Iris pigment epithelial cell (primary cell): ENCODE data around the gene NANP.
"Not testable (repeated sequence)": the region's sequence is repeated elsewhere in the genome, so short reads cannot be mapped to it uniquely, and the experiment has no call there.

Experiments used
- DNase-seq: peaks from one replicate; pipeline ENCODE4 v3.0.0-alpha.2; 2011; ENCODE audit warnings: low read depth

The NANP gene

DNA sequence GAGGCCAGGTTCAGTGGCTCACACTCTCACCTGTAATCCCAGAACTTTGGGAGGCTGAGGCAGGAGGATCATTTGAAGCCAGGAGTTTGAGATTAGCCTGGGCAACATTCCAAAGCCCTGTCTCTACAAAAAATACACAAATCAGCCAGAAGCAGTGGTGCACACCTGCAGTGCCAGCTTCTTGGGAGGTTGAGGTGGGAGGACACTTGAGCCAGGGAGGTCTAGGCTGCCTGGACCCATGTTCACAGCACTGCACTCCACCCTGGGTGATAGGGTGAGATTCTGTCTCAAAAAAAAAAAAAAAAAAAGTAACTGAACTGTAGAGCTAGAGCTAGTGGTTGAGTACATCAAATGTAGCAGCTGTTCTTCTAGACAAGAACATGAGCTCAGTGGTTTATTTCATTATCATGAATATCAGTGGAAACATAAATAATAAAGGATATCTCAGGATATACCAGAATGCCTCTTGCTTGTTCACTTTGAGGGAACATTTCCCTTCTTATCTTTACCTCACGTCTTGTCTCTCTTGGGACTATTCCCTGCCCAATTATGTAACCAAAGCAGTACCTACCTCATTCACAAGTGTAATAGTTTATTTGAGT, 17.6 kb downstream of the NANP start:
- DNase-seq, result no peak

DNA sequence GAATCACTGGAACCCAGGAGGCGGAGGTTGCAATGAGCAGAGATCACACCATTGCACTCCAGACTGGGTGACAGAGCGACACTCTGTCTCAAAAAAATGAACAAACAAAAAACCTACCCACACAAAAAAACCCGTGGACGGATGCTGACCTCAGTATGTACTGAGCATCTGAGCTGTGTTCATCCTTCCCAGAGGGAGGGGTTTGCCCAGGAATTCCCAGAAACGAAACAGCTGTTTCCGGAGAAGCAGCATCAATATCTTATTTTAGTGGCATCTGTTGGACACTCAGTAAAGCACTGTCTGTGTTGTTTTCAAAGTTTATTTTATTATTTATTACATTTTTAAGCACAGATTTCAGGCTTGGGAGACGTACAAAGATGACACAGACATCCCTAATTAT, 18.7 kb downstream of the NANP start:
- DNase-seq, result no peak

- no peak for DNase-seq
These were observed 19.2 kb downstream of the NANP start for GRCh38 chr20:25604611-25605010.

- DNase-seq, result not testable (repeated sequence)
These were observed 20.9 kb downstream of the NANP start for GRCh38 chr20:25602914-25603309.

DNA sequence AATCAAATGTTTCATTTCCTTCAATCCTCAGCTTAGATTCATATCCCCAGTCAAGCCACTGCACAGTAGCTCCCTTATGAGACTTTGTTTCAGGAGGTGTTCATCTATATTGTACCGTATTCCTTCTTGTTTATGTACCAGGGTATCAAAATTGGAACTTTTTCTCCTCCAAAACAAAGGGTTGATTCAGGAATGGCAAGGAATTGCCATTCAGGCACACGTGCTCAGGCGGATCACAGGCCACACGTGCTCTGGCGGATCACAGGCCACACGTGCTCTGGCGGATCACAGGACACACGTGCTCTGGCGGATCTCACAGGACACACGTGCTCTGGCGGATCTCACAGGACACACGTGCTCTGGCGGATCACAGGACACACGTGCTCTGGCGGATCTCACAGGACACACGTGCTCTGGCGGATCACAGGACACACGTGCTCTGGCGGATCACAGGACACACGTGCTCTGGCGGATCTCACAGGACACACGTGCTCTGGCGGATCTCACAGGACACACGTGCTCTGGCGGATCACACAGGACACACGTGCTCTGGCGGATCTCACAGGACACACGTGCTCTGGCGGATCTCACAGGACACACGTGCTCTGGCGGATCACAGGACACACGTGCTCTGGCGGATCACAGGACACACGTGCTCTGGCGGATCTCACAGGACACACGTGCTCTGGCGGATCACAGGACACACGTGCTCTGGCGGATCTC, 21.5 kb downstream of the NANP start:
- DNase-seq, result not testable (repeated sequence)

GRCh38 chr20:25601659-25602058, 22.2 kb downstream of the NANP start:
- no peak for DNase-seq

GRCh38 chr20:25600632-25601031, 23.2 kb downstream of the NANP start:
- peak; percentile 40 for DNase-seq

DNA sequence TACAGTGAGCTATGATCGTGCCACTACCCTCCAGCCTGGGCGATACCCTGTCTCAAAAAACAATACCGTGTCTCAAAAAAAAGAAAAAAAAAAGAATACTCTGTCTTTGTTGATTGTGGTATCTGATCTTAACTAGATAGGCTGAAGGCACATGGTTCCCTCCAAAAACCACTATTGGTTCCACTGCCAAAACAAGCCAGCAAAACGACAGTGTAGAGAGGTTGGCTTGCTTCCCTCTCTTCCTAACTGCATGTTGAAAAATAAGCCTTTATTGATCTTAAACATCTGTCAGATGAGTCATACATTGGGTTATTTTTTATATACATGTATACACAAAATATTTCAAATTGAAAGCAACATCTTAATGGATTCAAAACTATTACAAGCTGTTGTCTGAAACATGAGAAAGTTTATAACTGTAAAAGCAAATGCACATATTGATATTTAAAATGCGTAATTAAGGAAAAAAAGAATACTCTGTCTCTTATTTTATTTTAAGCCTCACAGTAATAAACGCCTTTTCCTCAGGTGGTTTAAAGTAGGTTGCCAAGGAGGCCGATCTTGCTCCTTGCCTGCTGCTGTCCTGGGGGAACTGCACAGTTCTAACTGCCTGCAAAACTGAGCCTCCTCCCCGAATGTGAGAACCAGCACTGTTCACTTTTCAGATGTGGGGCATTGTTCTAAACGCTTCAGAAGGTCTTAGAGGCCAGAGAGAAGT, 31.5 kb downstream of the NANP start:
- DNase-seq, result no peak

DNA sequence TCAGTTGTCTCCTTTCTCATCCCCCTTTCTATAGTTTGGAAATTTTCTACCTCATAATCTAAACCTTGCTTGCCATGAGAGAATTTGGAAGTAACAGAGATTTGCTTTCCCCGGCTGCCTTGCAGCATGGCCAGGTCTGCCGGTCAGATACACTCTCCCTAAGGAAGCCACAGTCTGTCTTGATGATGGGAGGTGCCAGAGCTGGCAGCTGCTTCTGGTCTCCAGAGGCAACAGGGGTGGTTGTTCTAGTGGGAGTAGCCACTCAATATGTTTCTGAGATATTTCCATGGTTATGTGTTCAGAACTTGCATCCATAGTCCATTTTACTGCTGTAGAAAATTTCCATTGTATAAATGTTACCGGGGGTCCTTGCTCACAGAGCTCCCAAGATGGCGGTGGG, 33.0 kb downstream of the NANP start:
- not testable (repeated sequence) for DNase-seq

GRCh38 chr20:25588491-25588890, 35.3 kb downstream of the NANP start:
- no peak for DNase-seq

- no peak for DNase-seq
These were observed 36.3 kb downstream of the NANP start for GRCh38 chr20:25587536-25587935.

- peak; percentile 27 for DNase-seq
These were observed 36.9 kb downstream of the NANP start for GRCh38 chr20:25586877-25587276.

DNA sequence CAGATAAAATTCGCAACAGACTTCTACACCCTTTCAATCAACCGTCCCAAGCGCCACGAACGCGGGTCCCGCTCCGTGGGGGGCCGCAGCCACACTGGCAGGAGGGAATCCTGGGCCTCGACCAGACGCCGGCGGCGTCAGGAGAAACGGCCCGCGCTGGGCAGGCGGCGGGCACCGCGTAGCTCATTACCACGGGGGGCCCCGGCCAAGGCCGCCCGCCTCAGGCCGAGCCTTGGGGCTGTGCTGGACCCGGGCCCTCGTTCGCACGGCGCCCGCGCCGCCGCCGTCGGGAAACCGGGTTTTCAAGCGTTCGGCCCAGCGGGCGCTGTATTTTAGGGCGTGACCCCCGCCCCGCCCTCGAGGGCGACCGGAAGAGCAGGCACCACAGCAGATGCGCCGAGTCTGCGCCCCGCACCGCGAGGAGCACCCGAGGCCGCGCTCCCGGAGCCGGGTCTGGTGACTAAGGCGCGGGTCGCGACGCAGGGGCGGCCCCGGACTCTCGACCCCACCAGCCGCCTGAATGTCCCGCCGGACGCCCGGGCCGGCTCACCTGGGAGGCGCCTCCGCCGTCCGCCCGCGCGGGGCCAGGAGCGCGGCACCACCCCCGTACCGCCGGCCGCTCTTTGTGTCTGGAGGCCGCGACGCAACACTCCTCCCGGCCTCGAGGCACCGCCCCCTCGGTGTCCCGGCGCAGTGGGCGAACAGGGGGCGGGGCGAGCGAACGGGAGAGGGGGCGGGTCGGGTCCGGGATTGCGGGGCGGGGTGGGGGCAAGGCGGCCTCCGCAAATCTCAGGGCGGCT, 38.7 kb downstream of the NANP start, which contains the start of gene NINL:
TSS of gene NINL (minus strand) at position 627 of the 800 bp plus-strand sequence. CDS start 58,944 bp downstream, outside the sequence.
- peak; percentile 59 for DNase-seq

- not testable (repeated sequence) for DNase-seq
These were observed 40.2 kb downstream of the NANP start for GRCh38 chr20:25583607-25584006.

DNA sequence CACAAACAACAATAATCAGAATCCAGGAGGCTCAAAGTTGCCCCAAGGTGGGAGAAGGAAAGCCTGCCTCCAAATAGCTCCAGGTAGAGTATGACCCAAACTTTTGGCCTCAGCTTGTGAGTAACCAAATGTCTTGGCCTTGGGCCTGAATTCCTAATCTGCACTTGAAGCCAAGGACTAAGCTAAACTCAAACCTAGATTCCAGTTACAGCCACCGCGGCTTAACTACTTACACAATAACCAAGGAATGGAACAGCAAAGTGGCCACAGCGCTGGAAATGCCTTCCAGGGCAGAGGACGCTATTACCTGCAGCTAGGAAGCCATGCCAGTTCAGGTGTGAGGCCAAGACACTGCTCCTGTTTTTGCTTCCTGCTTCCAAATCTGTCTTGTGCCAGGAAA, 43.1 kb downstream of the NANP start:
- peak; percentile 79 for DNase-seq

DNA sequence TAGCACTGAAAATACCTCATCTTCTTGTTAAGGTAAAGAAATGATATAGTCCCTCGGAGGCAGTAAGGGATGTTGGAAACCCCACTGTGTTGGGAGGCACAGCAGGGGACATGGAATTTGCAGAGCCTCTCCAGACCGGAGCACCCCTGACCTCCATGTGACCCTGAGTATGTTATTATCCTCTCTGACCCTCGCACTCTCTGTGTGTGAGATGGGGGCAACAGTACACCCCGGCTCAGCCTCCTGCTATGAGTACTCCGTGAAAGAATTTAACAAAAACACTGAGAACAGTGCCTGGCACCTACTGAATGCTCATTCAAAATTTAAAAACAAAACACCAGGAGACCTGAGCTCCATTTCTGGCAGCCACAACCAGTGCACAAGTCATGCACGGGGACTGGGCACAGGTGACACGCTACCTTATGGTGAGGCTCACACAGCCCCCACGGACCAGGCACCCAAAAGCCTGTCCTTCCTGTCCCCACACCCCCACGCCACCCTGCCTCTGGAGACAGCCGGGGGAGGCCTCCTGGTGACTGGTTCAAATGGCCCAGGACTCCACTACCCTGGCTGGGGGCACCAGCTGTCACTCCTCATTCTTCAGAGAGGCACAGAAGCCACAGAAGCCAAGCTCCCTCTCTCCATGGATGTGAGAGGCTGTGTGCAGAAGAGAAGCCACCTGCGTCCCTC, 44.6 kb downstream of the NANP start:
- DNase-seq, result peak; percentile 54

- DNase-seq, result no peak
These were observed 46.9 kb downstream of the NANP start for GRCh38 chr20:25576783-25577530.

DNA sequence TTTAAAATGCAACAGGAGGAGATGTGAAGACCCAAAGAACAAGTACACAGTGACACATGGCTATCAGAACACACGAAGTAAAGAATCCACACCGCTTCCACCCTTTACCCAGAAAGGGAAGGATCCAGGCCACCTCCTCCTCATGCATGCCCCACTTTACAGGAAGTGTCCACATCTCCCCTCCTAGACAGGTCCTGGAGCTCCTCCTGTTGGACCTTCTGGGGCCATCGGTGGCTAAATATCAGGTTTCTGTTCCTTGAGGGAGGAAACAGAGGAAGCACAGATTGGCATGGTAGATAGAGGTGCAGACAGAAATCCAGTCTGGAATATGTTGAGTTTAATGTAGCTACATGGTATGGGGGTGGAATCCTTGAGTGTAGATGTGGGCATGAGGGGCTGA, 49.4 kb downstream of the NANP start:
- DNase-seq, result peak; percentile 79

DNA sequence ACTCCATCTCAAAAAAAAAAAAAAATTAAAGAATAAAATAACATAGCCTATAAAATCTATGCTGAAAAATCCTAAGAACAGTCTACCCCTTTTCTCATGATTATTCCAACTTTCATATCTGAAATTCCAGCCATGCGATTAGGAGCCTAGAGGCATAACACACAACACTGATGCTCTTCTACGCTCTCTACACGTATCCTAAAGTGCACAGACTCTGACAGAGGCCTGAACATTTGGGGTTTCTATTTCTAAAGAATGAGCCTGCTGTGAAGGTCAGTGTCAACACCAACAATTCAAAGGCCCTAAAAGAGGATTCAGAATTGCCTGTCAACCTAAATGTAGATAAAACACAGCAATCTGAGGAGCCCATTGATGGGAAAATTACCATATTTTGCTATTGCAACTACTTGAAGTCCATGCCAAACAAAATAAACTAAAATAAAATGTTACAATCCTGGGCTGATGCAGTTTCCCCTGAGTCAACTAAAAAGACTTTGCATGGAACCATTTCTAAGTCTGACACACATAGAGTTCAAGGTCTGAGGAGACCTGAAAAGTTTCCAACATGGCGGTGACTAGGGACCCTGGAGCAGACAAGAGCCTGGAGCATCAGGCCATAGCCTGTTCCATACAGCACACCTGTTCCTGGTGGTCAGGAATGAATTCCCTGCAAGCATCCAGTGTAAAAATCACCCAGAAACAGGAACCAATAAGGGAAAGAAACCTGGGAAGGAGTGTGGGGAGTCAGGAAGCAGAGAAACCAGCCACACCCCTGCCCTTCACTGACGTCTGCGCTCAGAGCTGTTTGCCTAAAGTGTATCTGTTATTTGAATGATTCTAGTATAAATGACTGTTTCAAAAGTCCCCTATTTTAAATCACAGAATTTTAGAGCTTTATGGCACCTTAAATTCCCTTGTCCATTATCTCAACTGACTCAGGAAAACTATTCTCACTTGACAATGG, 50.2 kb downstream of the NANP start:
- peak; percentile 86 for DNase-seq

DNA sequence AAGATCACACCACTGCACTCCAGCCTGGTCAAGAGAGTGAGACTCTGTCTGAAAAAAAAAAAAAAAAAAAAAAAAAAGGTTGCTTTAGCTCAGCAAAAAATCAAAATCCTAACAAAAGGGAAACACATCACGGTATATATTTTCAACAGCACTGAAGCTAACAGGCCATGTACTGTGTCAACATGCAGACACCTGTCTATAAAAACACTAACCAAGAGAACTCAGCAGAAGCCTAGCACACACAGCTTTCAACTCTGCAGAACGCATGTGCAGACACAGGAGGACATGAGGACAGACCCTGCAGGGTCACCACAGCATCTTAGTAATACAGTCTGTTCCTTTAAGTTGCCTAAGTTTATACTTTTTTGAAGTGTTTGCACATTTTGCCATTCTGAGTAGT, 52.0 kb downstream of the NANP start:
- DNase-seq, result no peak
